GM12801 (cell line): Measurements from ENCODE around the gene AQP12A.

Experiments used
- CTCF ChIP-seq: IDR thresholded peaks from one replicate; pipeline ENCODE4 v1.5.1; 2011; ENCODE audit warnings: control low read depth; ENCODE audit not compliant: insufficient read length; ENCODE audit errors: extremely low read depth

Gene AQP12A

DNA sequence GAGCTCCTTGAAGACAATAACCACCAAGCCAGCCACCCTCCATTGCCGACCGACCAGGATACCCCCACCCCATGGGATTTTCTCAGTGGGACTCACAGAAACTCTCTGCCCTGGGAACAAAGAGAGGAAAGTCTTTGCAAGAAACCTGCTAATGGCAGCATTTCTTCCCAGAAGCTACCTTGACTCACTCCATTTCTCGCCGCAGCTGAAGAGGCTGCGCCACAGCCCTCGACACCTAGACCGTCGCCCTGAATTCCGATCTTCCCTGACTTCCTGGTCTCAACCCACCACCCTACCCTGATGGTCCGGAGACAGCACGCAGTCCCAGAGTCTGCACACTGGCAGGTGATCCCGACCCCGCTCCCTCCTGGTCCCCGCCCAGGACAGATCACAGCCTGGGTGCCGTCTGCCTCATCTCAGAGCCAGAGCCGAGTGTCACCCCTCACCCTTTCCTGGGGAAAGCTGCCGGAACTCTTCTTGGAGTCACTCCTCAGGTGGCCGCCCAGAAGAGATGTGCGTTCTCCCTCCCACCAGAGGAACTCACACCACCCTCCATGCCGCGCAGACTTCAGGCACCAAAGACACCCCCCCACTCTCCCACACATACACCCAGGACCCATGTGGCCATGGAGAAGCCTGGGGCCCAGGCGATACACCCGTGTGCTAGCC, 24.6 kb downstream of the AQP12A start:
- no peak for TF ChIP-seq CTCF

DNA sequence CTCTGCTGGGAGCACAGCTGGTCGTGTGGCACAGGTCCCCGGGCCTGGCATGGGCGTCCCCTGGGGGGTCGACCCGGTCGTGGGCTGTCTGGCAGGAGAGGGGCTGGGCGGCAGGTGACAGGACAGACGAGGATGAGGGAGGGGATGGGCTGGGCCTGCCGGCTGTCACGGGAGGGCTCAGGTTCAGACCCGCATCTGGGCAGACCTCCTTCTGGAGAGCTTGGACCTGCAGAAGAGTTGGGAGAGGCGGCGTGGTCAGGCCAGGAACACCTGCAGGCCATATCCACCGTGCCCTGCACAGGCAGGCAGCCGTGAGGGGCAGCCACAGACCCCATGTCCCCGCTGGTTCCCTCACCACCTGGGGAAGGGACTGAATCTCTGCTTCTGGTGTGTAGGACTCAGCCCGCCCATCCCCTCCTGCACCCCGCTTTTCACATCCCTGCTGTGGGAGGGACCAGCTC, 25.5 kb downstream of the AQP12A start:
- no peak for TF ChIP-seq CTCF

DNA sequence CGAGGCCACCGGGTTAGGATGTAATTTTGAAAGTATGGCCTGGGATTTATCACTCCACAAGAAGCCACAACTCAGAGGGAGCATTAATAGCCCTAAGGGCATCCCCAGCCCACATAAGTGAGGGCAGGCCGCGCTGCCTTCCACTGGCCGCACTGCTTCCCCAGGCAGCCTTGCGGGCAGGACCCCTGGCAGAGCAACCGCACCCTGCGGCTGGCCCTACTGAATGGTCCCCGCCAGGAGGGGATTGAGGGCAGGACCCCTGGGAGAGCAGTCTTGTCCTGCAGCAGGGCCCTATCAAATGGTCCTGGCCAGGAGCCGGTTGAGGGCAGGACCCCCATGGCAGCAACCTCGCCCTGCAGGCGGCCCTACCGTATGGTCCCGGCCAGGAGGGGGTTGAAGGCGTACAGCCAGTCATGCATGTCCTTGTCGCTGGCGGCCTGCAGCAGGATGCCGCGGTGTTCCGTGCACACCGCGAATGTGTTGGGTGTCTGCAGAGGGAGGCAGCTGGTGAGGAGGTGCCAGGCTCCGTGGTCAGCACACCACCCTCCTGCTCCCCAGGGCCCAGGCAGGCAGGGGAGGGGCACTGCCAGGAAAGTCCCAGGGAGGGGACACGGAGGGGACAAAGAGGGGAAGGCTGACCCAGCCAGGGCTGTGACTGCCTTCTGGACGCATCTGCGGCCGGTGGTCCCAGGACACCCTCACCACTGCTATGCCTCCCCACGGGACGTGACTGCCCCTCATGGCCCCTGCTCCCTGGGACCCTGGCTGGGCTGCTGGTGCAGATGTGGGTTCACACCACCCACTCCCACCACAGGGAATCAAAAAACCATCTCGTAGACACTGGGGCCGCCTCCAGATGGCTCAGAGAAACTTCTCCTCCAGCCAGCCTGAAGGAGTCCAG, 26.3 kb downstream of the AQP12A start:
- no peak for TF ChIP-seq CTCF

- TF ChIP-seq CTCF = no peak
These were observed 27.3 kb downstream of the AQP12A start for GRCh38 chr2:240718896-240719490.

DNA sequence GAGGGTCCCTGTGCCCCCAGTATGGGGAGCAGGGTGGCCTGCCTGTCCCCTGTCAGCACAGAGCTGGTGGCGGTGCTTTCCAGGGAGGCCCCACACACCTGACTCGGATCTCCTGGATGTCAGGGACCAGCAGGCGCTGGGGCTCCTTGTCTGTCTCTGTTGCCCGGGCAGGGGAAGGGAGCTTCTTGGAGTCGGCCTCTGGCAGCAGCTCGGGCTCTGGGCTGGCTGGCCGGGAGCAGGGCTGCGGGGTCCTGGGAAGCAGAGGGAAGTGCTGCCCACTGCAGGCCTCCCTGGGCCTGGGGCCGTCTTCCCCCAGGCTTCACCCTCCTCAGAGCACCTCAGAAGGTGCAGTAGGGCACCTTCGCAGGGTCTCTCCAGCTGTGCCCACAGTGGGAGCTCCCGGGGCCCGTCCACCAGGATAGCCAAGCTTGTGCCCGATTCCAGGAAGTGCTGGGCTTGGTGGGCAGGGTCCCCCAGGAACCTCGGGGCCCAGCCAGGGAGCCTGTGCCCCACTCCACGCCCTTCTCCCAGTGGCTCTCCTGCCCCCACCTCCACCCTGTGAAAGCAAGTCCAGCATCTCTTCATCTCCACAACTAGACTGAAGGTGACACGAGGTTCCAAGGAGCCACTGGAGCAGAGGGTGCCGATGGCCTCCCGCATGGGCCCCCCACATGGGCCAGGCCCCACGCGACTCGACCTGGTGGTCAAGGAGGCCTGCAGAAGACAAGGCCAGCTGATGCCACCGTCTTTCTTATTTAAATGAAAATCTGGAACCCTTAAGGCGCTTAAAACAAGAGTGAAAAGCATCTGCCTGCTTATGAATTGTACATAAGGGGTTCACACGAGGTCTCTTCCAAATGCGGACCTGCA, 28.2 kb downstream of the AQP12A start:
- TF ChIP-seq CTCF = no peak

GRCh38 chr2:240720686-240721595, 29.3 kb downstream of the AQP12A start:
- TF ChIP-seq CTCF = no peak
